Right lobe of liver (tissue), 4 donors: ENCODE data around the gene R3HDM2.

ENCODE experiments used
- POLR2A ChIP-seq: fragments of 450-650 bp; IDR thresholded peaks from one replicate; pipeline ENCODE4 v1.6.1; 2017; ENCODE audit warnings: antibody characterized with exemption, mild to moderate bottlenecking
- TF ChIP-seq, protein P1 (sequence below), 4 donors: fragments of 200-600 bp in 3 of 4; fragments of 450-650 bp in 1 of 4; IDR thresholded peaks; one replicate each; pipeline versions ENCODE4 v1.5.1 to v1.8.0; 2016 to 2022; ENCODE audit warnings: antibody characterized with exemption in 4 of 4, mild to moderate bottlenecking in 2 of 4
- donor health status: DM: no; HTN: no; CAD: no.
- donor health status: DM: no; HTN: no; CAD: no.
- donor health status: DM: no; HTN: yes; CAD: no.

DNA sequence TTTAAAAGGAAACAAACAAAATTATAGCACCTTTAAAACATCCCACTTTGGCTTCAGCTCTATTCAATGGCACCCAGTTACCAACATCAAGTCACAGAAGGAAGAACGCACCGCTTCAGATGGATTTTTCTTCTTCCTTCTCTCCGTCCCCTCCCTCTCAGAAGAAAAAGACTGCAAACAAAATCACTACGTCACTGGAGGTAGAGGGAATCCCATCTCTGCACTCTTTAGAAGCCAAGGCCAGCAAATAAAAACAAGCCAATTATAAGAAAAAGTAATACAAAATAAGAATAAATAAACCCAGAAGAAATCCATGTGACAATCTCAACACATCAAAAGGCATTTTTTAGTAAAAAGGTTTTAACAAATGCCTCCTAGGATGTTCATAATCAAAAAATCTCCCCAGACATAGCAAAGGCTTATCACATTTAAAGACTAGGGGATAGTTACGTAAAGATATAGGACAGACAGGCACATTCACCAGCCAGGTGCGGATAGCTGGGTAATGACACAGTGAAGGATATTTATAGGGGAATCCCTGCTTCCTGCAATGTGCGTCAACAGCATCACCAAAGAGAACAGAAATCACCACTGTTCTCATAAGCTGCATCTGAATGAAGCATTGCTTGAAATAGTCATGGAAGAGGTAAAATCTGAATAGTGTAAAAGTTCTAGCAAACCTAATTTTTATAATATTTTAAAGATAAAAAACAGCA is 89.4 kb downstream of the R3HDM2 start:
- TF ChIP-seq, protein P1, sequence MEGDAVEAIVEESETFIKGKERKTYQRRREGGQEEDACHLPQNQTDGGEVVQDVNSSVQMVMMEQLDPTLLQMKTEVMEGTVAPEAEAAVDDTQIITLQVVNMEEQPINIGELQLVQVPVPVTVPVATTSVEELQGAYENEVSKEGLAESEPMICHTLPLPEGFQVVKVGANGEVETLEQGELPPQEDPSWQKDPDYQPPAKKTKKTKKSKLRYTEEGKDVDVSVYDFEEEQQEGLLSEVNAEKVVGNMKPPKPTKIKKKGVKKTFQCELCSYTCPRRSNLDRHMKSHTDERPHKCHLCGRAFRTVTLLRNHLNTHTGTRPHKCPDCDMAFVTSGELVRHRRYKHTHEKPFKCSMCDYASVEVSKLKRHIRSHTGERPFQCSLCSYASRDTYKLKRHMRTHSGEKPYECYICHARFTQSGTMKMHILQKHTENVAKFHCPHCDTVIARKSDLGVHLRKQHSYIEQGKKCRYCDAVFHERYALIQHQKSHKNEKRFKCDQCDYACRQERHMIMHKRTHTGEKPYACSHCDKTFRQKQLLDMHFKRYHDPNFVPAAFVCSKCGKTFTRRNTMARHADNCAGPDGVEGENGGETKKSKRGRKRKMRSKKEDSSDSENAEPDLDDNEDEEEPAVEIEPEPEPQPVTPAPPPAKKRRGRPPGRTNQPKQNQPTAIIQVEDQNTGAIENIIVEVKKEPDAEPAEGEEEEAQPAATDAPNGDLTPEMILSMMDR (IDR thresholded peaks at IDR 0.05) = no peak
- TF ChIP-seq POLR2A = no peak
